ENCODE results near the gene SLC5A9. TPM values are rescaled to one million over a fixed set of nuclear protein-coding genes. Genes with fewer than 3 reads are reported as not detected.
A peak's percentile ranks its signal among the peaks of the same experiment; 100 is the strongest.

Gene SLC5A9
- total RNA-seq, 2 experiments from 2014 or later = not detected

GRCh38 chr1:48217856-48218255, 4.7 kb upstream of the SLC5A9 start:
- DNase-seq (no peak), ATAC-seq (no peak)
- no peak overlapping the region for H3K4me3 Mint-ChIP-seq
- CTCF ChIA-PET = no interaction called here
- no peaks in the 10 kb centered on the region for H3K9me3 Mint-ChIP-seq (ENCODE audit: low read depth)
- H3K36me3 Mint-ChIP-seq = no peaks in the 10 kb centered on the region
- H3K4me1 Mint-ChIP-seq = no peaks in the 10 kb centered on the region
- H3K27ac Mint-ChIP-seq = no peak overlapping the region
- peaks cover 6% of the 10 kb centered on the region for H3K27me3 Mint-ChIP-seq

- ATAC-seq = no peak
- Mint-ChIP-seq H3K4me3 (no peak overlapping the region), H3K4me1 (no peaks in the 10 kb centered on the region), H3K27me3 (peaks cover 6% of the 10 kb centered on the region), H3K27ac (no peak overlapping the region), H3K36me3 (no peaks in the 10 kb centered on the region), H3K9me3 (ENCODE audit: low read depth) (no peaks in the 10 kb centered on the region)
- DNase-seq = no peak
- CTCF ChIA-PET = interaction anchor here (1.0 kb wide), 1 partner anchor 16 kb away, joined by 4 read pairs; no protein-coding TSS in a partner anchor
These were observed 2.7 kb upstream of the SLC5A9 start for GRCh38 chr1:48219803-48220202.

GRCh38 chr1:48221122-48221521, 1.4 kb upstream of the SLC5A9 start:
- Mint-ChIP-seq H3K4me1 (no peaks in the 10 kb centered on the region), H3K36me3 (no peaks in the 10 kb centered on the region), H3K27ac (no peak overlapping the region), H3K27me3 (peaks cover 6% of the 10 kb centered on the region), H3K9me3 (ENCODE audit: low read depth) (no peaks in the 10 kb centered on the region), H3K4me3 (no peak overlapping the region)
- ATAC-seq (no peak), DNase-seq (no peak)
- CTCF ChIA-PET = no interaction called here

GRCh38 chr1:48221657-48222056, 859 bp upstream of the SLC5A9 start:
- Mint-ChIP-seq H3K9me3 (ENCODE audit: low read depth) (no peaks in the 10 kb centered on the region), H3K4me1 (no peaks in the 10 kb centered on the region), H3K4me3 (no peak overlapping the region), H3K27me3 (peaks cover 6% of the 10 kb centered on the region), H3K36me3 (no peaks in the 10 kb centered on the region), H3K27ac (no peak overlapping the region)
- CTCF ChIA-PET = no interaction called here
- DNase-seq (no peak), ATAC-seq (no peak)

- Mint-ChIP-seq H3K27me3 (peaks cover 2% of the 10 kb centered on the region), H3K4me1 (peaks cover 2% of the 10 kb centered on the region), H3K4me3 (no peak overlapping the region), H3K36me3 (no peaks in the 10 kb centered on the region), H3K27ac (no peak overlapping the region), H3K9me3 (ENCODE audit: low read depth) (no peaks in the 10 kb centered on the region)
- CTCF ChIA-PET = no interaction called here
- no peak for DNase-seq
- ATAC-seq = no peak
These were observed 1.1 kb downstream of the SLC5A9 start for GRCh38 chr1:48223366-48224240.

GRCh38 chr1:48224791-48225190, 2.3 kb downstream of the SLC5A9 start:
- CTCF ChIA-PET = no interaction called here
- no peaks in the 10 kb centered on the region for H3K36me3 Mint-ChIP-seq
- ATAC-seq (no peak), DNase-seq (no peak)
- H3K27ac Mint-ChIP-seq = no peak overlapping the region
- peaks cover 1% of the 10 kb centered on the region for H3K27me3 Mint-ChIP-seq
- H3K4me1 Mint-ChIP-seq = peaks cover 2% of the 10 kb centered on the region
- no peak overlapping the region for H3K4me3 Mint-ChIP-seq
- H3K9me3 Mint-ChIP-seq (ENCODE audit: low read depth) = no peaks in the 10 kb centered on the region

GRCh38 chr1:48225579-48225978, 3.1 kb downstream of the SLC5A9 start:
- no peak overlapping the region for H3K27ac Mint-ChIP-seq
- H3K36me3 Mint-ChIP-seq = no peaks in the 10 kb centered on the region
- no peaks in the 10 kb centered on the region for H3K9me3 Mint-ChIP-seq (ENCODE audit: low read depth)

GRCh38 chr1:48227165-48228013, 4.9 kb downstream of the SLC5A9 start:
- ATAC-seq (peak; percentile 54), DNase-seq (peak; percentile 52)
- H3K27ac Mint-ChIP-seq = no peak overlapping the region
- CTCF ChIA-PET = no interaction called here
- no peaks in the 10 kb centered on the region for H3K9me3 Mint-ChIP-seq (ENCODE audit: low read depth)
- H3K36me3 Mint-ChIP-seq = no peaks in the 10 kb centered on the region
- no peak overlapping the region for H3K4me3 Mint-ChIP-seq
- H3K4me1 Mint-ChIP-seq = peaks cover 2% of the 10 kb centered on the region
- H3K27me3 Mint-ChIP-seq = no peaks in the 10 kb centered on the region

More at GRCh38 chr1:48225579-48225978, 3.1 kb downstream of the SLC5A9 start:
- no peak overlapping the region for H3K4me3 Mint-ChIP-seq
- CTCF ChIA-PET = no interaction called here
- DNase-seq (no peak), ATAC-seq (no peak)
- H3K27me3 Mint-ChIP-seq = no peaks in the 10 kb centered on the region
- peaks cover 2% of the 10 kb centered on the region for H3K4me1 Mint-ChIP-seq

- Mint-ChIP-seq H3K9me3 (ENCODE audit: low read depth) (no peaks in the 10 kb centered on the region), H3K36me3 (no peaks in the 10 kb centered on the region), H3K27ac (no peak overlapping the region), H3K4me3 (no peak overlapping the region), H3K4me1 (peaks cover 2% of the 10 kb centered on the region), H3K27me3 (no peaks in the 10 kb centered on the region)
- DNase-seq (no peak), ATAC-seq (no peak)
- CTCF ChIA-PET = no interaction called here
These were observed 5.6 kb downstream of the SLC5A9 start for GRCh38 chr1:48228156-48228555.

GRCh38 chr1:48229317-48229716, 6.8 kb downstream of the SLC5A9 start:
- Mint-ChIP-seq H3K36me3 (no peaks in the 10 kb centered on the region), H3K27ac (no peak overlapping the region), H3K4me1 (peaks cover 2% of the 10 kb centered on the region), H3K27me3 (no peaks in the 10 kb centered on the region), H3K9me3 (ENCODE audit: low read depth) (no peaks in the 10 kb centered on the region), H3K4me3 (no peak overlapping the region)
- DNase-seq (no peak), ATAC-seq (no peak)
- CTCF ChIA-PET = no interaction called here

- H3K27ac Mint-ChIP-seq = no peak overlapping the region
- CTCF ChIA-PET = no interaction called here
- DNase-seq (no peak), ATAC-seq (no peak)
- H3K4me3 Mint-ChIP-seq = no peak overlapping the region
- no peaks in the 10 kb centered on the region for H3K36me3 Mint-ChIP-seq
- no peaks in the 10 kb centered on the region for H3K9me3 Mint-ChIP-seq (ENCODE audit: low read depth)
- H3K4me1 Mint-ChIP-seq = peaks cover 2% of the 10 kb centered on the region
- no peaks in the 10 kb centered on the region for H3K27me3 Mint-ChIP-seq
These were observed 7.7 kb downstream of the SLC5A9 start for GRCh38 chr1:48230236-48230635.

GRCh38 chr1:48232722-48233121, 10.2 kb downstream of the SLC5A9 start:
- no peaks in the 10 kb centered on the region for H3K36me3 Mint-ChIP-seq
- CTCF ChIA-PET = no interaction called here

GRCh38 chr1:48233666-48234485, 11.4 kb downstream of the SLC5A9 start:
- ATAC-seq (no peak), DNase-seq (no peak)
- Mint-ChIP-seq H3K27ac (no peak overlapping the region), H3K36me3 (no peaks in the 10 kb centered on the region), H3K27me3 (no peaks in the 10 kb centered on the region), H3K9me3 (ENCODE audit: low read depth) (no peaks in the 10 kb centered on the region), H3K4me3 (no peak overlapping the region), H3K4me1 (no peaks in the 10 kb centered on the region)
- CTCF ChIA-PET = no interaction called here

More at GRCh38 chr1:48232722-48233121, 10.2 kb downstream of the SLC5A9 start:
- DNase-seq = no peak
- ATAC-seq = no peak
- peaks cover 2% of the 10 kb centered on the region for H3K4me1 Mint-ChIP-seq
- H3K27me3 Mint-ChIP-seq = no peaks in the 10 kb centered on the region
- H3K27ac Mint-ChIP-seq = no peak overlapping the region
- H3K4me3 Mint-ChIP-seq = no peak overlapping the region
- no peaks in the 10 kb centered on the region for H3K9me3 Mint-ChIP-seq (ENCODE audit: low read depth)

Data from activated CD8-positive, alpha-beta memory T cell treated with anti-CD3 and anti-CD28 coated beads, Interleukin-2, amount 10 ng/mL, durations not matched to agents 7 days and 5 days (primary cell).